NCI-H128 (cell line): ENCODE measurements around the gene C5orf58.
A peak's percentile ranks its signal among the peaks of the same experiment; 100 is the strongest.

Experiments used
- DNase-seq: peaks from one replicate; lab custom pipeline; 2025; ENCODE audit not compliant: unreplicated experiment; lab: John Stamatoyannopoulos, UW

The C5orf58 gene

DNA sequence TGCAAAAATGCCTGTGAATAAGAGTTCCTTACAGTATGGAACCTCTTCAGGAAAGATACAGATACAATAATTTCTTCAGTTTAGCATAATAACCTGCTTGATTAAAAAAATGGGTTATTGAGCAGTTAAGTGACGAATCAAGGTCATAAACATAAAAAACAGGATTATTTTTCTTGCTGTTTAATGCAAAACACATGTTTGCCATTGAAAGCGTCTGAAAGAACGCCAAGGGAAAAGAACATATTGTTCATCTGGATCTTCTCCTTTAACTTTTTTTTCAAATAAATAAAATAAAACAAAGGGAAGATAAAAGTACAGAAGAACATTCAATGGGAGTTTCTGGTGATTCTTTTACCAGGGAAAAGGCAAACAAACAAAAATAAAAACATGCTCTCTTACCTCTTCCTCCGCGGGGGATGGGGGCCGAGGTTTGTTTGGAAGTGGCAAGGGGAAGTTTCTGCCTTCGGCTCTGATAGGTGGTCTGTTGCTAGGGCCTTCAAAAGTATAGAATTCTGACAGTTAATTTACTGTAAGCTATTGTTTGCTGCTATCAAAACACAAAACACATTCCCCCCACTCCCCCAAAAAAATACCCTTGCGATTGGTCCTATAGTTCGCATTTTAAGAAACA, 20.1 kb downstream of the C5orf58 start:
- no peak for DNase-seq

DNA sequence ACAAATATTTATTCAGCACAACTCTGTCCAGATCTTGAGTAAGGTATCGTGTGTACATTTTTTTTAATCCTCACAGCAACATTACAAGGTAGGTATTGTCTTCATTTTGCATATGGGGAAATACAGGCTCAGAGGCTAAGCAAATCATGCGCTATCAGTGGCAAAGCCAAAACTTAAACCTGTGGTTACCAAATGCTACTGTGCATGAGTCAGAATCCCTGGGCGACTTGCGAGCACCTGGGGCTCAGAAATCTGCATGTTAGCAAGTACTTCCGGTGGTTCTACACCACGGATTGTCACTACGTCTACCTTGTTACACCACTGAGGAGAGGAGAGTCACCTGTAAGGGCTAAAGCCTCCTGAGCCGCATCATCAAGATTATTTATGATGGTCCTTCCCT, 21.3 kb downstream of the C5orf58 start:
- no peak for DNase-seq

DNA sequence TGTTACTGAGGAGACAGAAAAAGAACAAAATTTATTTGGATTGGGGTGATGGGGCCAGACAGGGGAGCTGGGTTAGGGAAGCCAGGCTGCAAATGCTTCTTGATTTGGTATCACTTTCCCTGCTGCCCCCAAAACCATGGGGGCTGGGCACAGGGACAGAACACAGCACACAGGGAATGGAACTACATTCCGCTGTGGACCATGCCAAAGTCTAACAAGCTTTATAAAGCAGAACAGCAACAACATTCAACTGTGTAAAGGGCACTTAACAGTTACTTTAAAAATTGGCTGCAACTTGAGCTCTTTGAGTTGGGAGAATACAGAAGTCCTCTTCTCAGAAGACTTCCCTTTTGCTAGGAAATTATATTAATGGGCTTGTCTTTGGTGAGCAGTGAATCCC, 23.8 kb downstream of the C5orf58 start:
- DNase-seq: no peak

DNA sequence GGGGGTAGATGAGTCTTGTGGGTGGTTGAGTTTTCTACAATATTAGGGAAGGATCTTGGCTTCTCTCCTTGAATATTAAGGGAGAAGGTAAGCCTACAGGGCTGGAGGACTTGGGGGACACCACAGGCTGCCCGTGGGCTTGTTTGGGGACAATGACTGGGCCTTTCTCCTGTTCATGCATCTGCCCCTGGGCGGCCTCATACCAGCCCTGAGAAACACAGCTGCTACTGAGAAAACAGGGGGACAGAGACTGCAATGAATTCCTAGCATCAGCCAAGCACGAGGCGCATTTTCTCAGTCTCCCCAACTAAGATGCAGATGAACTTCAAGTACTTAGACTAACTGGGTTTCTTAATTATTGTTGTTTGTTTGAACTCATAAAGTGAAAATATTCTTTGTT, 24.6 kb downstream of the C5orf58 start:
- no peak for DNase-seq

DNA sequence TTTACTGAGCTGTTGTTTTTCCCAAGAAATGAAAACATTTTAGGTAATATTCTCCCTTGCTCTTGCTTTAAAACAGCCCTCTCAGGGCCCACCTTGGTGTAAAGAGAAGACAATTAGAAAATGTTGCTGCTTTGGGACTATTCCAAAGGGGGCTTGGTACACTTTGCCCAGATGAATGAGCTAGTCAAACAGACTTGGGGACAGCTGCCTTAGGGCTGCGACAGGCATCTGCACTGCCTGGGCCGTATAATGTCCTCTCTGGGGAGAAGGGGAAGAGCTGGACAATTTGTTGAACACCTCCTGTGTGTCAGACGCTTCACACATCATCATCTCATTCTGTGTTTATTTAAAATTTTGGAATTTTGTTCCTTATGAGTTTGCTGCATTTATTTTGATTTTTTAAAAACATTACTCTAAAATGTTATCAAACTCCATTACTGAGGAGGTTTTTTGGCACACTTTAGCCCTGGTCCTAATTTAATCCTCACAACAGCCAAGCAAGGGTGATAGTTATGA, 28.8 kb downstream of the C5orf58 start:
- no peak for DNase-seq

DNA sequence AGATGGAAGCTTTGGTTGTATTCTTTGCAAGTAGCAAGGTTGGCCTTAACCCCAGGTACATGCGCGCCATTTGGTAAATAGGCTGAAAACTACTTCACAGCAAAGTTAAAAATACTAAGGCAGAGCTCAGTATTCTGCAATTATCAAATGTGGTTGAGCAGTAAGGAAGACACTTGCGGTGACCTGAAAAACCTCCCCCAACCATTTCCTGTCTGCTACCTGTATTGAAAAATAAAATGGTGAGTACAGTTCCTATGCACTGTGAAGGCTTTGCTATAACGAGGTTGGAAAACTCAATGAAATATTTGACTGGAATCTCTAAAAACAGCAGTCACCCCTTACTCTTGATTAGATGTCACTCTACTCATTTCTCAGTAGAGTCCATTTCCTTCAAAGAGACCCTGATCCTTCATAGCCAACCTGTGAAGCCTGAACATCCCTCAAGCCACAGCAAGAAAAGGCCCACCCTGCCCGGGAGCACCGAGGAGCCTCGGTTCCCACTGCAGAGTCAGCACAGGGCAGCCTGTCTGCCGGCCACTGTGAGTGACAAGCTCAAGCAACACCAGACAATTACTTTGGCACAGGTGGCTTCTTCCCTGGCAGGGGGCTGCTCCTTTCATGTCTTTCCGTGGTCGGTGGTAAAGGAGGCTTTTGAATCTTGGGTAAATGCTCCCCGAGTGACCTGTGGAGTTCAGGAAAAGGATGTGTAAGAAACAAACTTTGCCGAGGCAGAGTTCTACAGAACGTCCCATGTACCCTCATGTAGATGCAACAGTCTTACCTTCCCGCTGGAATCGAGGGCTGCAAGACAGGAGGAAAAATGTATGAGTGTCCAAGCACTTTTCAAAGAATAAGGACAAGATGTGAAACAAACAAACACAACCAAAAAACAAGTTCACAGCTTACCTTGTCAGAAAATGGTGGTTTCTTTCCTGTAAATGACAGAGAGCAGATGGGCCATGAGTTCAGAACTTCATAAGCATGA, 29.6 kb downstream of the C5orf58 start:
- DNase-seq: no peak

DNA sequence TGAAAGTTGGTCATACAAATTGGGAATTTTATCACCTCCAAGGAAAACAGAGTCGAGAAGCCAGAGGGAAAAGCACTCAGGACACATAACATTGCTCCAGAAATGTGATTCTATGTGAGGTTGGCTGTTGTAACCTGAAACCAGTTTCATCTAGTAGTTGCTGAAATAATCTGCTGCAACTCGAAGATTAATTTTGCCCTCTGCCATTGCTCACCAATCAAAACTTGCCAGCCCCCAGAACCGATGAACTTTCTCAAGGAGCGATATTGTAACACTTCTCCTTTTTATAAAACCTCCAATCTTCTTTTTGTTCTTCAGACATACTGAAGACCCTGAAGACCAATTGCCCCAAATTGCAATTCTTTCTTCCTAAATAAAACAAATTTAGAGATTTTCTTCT, 31.1 kb downstream of the C5orf58 start:
- DNase-seq: no peak

DNA sequence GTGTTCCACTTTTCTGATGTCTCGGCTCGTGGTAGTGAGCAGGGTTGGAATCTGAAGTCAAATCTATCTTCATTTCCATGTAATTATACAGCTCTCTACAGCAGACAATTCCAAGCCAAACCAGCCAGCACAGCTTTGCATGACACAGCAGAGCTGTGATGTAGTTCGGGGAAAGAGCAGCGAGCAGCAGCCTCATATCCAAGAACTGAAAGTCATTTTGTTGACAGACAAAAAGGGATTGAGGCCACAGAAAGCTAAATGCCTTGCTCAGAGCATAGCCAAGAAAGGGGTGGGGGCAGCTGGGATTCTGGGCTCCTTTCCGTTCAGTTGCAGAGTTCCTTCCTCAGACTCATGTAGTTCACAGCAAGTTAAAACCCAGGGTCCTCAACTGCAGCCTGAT, 32.7 kb downstream of the C5orf58 start:
- no peak for DNase-seq

DNA sequence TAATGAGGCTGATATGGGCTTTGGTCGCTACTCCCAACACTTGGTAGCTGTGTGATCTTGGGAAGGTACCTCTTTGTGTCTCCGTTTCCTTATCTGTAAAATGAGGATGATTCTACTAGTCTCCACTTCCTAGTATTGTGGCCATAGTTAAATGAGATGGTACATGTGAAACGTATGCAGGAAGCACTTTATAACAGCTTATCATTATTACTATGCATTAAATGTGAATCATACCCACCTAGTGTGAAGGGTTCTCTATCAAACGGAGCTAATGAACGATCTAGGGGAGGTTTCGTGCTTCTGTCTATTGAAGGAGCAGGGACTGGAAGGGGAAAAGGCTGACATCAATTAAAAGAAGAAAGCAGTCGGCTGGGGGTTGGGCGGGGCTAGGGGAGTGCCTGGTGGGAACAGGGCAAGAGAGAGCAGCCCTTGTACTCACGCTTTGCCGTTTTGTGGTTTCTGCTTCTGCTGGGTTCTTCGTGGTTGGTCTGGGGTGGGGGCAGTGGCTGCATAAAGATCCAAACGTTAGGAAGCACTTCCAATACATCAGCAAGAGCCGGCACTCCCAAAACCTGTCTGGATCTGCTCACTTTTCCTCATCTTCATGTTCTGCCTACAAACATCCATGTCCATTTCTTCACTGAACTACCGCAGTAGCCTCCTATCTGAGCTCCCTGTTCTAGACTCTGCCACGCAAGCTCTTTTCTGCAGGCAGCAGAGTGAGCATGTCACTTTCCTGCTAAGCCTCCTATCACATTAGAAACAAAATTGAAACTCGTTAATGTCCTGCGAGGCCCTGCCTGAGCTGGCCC, 34.0 kb downstream of the C5orf58 start:
- no peak for DNase-seq

DNA sequence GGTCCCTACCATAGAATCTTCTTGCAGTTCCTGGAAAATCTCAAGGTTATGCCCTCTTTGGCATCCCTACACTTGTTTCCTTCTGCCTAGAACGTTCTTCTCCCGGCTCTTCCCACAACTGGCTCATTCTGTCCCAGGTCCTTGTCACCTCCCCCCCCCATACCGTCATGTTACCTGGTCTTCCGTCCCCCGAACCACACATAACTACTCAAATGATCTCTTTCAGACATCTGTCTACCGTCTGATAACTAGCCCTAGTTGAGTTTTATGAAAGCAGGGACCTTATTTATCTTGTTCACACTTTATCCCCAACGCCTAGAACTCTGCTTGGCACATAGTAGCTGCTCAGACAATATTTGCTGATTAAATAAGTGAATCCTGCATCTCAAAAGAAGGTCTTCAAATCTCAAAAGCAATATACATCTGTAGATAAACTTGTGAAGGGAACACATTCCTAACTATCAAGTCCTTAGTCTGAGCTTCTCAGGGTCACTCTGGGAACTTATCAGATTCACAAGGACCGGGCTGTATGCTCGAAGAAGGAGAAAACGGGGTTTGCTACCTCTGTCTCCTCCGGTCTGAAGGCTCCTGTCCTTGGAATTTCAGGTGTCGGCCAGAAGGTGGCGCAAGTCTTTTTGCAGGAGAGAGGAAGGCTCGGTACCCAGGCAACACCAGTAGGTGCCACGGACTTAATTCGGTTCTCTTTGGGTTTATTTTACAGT, 34.8 kb downstream of the C5orf58 start:
- peak; percentile 9 for DNase-seq

DNA sequence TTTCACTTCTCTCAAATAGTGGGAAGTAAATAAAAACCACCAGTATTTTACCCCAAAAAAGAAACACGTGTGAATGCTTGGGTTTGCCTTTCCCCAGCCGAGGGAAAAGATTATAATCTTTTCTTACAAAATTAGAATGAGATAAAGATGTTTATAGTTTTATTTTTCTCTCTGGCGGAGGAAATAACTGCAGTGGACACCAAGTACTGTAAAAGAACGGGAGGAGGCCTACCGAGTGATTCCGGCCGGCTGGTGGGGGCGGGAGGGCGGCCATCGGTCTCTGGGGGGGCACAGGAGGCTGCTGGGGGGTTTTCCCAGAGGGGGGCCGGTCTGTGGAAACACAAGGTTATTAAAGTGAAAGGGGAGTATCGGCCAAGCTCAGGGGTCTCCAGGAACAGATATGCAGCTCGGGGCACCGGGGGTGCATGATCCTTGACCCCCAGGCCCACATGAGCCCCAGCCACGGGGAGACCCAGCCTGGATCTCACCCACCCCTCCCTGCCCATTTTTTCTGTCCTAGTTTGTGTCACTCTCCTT, 35.4 kb downstream of the C5orf58 start:
- no peak for DNase-seq

DNA sequence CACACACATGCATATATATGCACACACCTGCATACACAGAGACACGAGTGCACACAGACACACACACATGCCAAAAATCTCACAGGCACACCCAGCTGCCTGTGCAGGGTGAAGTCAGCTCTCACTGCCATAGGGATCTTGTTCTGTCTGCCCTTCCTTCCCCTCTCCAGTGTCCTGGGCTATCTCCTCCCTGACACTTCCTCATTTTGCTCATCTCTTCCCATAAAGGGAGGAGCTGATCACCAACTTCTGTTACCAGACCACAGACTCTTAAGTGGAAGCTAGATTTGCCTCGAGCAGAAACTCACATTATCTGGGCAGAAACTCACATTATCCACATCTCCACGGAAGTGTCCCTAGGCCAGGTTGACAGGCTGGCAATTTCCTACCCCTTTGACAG, 36.1 kb downstream of the C5orf58 start:
- no peak for DNase-seq

DNA sequence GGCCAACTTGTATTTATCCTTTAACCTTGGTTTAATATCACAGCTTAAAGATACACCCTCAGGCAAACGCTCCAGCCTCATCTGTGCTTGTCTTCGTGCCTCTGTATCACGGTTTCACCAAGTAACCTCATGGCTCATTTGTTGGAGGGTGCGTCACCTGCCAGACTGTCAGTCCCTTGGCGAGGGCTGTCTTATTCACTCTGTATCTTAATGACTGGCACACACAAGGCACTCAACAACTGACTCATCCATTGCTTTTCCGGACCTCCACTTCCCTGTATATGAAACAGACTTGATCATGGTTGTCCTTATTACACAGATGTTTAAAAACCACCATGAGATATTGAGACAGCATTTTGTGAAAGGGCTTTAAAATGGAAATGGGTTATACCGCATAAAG, 36.8 kb downstream of the C5orf58 start:
- DNase-seq: no peak

DNA sequence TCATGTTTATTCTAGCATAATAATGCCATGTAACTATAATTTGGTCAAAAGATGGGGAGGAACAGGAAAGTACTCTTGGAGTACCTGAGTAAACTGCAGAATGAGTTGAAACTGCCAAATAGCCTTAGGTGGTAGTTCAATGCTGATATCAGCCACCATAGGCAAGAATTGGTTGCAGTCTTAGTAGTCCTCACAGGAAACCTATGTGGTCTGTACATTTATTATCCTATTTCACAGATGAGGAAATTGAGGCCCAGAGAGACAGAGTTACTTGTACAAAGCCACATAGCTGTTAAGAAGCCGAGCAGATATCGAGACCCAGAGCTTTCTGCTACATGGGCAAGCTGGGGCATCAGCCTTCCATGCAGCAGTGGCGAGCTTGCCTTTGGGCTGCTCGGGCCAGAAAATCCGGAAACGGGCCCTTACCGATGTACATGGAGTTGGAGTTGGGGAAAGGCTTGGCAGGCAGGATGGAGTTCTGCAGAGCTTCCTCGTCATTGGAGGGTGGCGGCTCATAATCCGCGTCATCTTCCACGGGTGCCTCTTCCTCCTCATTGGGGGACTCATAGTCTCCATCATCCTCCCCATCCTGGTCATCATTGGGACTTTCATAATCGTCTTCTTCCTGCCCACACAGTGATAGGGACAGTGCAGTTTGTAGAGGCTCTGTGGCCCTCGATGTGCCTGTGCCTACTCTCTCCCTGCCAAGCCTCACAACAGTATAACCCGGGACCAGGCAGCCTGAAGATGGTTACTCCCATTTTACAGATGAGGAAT, 37.7 kb downstream of the C5orf58 start:
- no peak for DNase-seq

DNA sequence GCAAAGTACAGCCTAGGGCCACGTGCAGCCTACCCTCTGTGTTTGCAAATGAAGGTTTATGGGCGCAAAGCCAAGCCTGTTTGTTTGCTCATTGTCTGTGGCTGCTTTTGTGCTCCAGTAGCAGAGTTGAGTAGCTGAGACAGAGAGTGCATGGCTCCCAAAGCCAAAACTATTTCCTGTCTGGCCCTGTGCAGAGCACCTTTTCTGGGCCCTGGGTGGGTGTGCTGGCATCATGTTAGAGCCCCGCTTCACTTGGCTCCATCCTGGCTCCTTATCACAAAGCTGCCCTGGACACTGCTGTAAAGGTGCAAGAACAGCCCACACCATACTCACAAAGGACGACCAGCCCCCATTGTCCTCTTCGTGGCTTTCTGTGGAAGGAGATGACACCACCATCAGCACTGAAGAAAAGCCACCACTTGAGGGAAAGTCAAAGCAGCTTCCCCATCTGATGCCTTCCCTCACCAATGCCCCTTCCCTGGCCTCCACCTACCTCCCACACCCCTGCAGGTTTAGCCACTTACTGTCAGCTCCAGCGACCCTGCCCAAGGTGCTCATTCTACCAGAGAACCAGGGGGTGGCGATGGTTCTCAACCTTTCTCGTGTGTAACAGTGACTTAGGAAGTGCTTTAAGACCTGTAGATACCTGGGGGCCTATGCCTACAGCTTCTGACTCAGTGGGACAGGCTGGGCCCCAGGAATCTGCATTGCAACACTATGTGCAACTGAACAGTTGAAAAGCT, 41.4 kb downstream of the C5orf58 start:
- peak; percentile 19 for DNase-seq

DNA sequence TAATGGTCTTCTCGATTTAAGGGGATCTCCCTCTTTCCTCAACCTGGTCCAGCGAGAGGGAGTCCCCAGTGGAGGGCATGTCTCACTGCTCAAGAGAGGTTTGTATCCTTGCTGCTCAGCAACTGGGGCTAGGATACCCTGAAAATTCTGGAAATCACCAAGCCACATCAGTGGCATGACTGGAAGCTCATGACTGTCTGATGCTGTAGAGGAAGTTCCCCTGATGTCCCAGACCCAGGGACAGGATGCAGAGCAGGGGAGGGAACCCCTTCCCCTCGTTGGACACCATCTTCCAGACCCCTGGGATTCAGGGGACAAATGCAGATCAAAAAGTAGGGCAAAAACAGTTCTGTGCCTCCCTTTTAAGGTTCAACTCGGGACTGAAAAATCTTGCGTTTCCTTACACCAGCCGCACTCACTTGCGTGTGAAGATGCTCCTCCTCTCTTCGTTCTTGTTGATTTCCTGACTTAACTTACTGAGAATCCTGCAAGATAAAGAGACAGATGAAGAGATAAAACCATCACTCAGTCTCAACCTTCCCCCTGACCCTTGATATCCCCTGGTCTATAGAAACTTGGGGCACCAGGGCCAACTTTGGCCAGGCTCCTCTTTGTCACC, 42.7 kb downstream of the C5orf58 start:
- DNase-seq: no peak

DNA sequence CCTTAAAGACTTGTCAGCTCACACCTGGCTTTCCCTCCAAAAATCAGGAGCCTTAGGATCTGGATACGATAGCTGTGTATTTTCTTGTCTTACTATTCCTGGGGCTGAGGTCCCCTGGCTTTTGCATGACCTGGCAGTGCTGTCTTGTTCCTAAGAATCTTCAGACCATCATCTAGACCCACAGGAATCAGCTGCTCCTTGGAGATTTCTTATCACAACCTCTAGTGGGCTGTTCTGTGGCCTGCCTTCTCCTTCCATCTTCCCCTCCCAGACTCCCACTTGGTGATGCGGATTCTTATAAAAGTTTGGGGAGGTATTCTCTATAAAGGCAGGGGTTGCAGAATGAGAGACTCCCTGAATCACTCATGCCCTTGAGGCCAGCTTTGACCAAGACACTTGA, 43.4 kb downstream of the C5orf58 start:
- no peak for DNase-seq

DNA sequence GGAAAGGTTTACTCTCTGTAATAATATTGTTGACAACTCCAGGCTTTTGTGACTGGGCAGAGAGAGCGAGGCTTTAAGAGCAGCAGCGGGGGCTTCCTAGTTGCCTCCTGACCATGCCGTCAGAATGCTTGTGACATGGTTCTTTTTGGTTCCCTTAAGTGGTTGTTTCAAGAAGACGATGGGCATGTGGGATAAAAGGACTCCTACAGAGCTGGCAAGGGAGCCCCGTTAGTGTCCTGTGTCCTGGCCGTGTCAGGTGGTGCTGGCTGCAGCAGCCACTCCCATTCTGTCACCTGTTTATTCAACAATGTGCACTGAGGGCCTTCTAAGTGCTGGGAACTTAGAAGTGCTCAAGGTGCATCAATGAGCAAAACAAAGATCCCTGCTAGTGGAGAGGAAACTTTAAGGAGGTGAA, 45.1 kb downstream of the C5orf58 start:
- peak; percentile 1 for DNase-seq
